Measurements from ENCODE around the gene YIPF3.

The YIPF3 gene

DNA sequence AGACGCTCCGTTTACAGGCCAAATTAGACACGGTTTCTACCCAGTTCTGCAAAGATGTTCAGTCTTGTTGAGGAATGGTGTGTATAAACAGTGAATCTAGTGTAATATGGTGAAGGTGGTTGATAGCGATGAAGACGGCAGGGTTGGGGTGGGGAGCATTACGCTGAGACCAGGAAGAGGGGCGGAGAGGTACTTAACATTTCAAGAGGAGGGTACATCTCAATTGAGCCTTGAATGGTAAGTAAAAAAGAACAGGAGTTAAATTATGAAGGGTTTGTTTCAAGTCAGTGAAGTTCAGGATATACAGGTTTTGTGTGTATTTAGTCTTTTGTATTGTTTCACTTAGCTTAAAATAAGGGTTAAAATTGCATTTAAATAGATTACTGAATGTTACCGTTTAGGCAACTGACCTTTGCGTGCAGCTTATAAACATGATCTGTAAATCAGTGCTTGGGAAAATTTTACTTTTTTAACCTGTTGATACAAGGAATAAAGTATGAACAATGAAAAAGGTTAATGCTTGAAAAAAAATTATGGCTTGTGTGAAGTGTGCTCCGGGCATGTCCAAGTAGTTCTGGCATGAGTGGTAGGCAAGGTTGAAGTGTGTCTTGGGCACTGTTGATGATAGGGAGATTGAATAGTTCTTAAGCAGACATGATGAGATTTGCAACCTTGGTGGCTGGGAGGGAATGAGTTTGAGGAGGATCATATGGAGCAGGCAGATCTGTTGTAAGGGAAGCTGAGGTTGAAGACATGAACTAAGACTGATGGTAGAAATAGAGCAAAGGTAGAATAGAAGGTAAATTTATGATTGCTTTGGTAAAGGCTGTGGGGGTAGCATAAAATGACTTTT lies 1.0 kb upstream of the YIPF3 start:
- H3K4me3 ChIP-seq (ENCODE audit: low read depth, low read length), result peak overlapping the region; percentile 99
- TF ChIP-seq, protein P1, sequence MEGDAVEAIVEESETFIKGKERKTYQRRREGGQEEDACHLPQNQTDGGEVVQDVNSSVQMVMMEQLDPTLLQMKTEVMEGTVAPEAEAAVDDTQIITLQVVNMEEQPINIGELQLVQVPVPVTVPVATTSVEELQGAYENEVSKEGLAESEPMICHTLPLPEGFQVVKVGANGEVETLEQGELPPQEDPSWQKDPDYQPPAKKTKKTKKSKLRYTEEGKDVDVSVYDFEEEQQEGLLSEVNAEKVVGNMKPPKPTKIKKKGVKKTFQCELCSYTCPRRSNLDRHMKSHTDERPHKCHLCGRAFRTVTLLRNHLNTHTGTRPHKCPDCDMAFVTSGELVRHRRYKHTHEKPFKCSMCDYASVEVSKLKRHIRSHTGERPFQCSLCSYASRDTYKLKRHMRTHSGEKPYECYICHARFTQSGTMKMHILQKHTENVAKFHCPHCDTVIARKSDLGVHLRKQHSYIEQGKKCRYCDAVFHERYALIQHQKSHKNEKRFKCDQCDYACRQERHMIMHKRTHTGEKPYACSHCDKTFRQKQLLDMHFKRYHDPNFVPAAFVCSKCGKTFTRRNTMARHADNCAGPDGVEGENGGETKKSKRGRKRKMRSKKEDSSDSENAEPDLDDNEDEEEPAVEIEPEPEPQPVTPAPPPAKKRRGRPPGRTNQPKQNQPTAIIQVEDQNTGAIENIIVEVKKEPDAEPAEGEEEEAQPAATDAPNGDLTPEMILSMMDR (IDR thresholded peaks at IDR 0.05; ENCODE audit: low read depth, low read length), result no peak
- no peak for DNase-seq (ENCODE audit: low read depth, low spot score)
- in situ Hi-C loops (cut with HindIII; ENCODE audit: low sequenced_read_pairs), result no loop called here

DNA sequence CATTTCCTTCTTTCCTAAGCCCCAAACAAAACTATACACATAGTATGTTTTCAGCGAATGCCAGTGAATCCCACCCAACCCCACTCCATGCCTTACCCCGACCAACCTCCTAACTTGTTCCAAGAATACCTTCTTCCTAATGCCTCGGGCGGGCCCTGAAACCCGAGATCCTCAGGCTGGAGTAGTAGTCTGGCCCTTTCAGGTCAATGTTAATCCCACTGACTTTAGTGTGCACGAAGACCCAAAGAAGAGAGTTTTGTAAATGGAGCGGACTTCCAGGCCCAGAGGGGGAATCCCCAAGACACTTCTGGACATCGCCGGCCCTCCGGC lies 394 bp downstream of the YIPF3 start:
- in situ Hi-C loops (cut with HindIII; ENCODE audit: low sequenced_read_pairs), result no loop called here
- DNase-seq (ENCODE audit: low read depth, low spot score), result no peak
- TF ChIP-seq, protein P1 (IDR thresholded peaks at IDR 0.05; ENCODE audit: low read depth, low read length), result no peak
- peak overlapping the region; percentile 99 for H3K4me3 ChIP-seq (ENCODE audit: low read depth, low read length)

DNA sequence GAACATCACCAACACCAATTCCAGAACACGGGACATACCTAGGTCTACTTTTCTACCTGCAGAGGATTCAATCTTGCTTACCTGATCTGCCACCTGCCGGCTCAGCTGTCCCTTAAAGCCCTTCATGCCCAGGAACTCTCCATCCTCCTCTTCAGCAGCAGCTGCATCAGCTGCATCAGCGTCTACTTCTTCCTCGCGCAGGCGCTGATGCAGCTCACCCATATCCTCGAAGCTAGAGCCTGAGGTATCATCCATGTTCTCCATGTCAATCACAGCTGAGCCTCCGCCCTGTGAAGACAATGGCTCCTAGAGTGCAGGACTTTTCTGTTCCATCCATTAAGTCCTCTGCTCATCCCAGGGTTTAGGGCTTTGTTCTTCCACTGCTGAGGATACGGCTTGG lies 918 bp downstream of the YIPF3 start:
- in situ Hi-C loops (cut with HindIII; ENCODE audit: low sequenced_read_pairs), result no loop called here
- peak overlapping the region; percentile 99 for H3K4me3 ChIP-seq (ENCODE audit: low read depth, low read length)
- TF ChIP-seq, protein P1 (IDR thresholded peaks at IDR 0.05; ENCODE audit: low read depth, low read length), result no peak
- DNase-seq (ENCODE audit: low read depth, low spot score), result no peak

DNA sequence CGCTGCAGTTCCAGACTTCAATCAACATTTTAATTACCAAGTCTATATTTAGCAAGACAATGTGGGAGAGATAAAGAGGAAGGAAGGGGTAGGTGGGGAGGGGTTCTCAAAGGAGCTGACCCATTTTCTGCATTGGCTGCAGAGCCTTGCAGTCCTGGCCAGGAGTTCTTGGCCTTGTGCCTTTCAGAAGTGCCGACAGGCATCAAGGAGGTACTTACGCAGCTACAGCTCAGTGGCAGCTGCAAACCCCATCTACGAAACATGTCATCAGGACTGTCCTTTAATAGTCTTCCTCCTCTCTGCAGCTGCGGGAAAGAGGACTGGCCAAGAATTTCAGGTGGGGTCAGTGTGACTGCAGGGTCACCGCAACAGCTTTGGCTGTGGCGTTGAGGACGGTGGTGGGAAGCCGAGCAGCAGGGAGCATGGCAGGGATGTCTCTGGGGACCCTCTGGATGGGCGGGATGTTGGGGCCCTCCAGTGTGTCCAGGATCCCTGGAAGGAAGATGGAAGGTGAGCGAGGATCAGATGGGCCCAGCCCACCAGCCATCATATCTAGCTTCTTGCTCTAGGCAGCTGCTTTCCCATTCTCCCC lies 4.8 kb downstream of the YIPF3 start:
- in situ Hi-C loops (cut with HindIII; ENCODE audit: low sequenced_read_pairs), result no loop called here
- TF ChIP-seq, protein P1 (IDR thresholded peaks at IDR 0.05; ENCODE audit: low read depth, low read length), result no peak
- H3K4me3 ChIP-seq (ENCODE audit: low read depth, low read length), result no peak overlapping the region
- DNase-seq (ENCODE audit: low read depth, low spot score), result no peak

DNA sequence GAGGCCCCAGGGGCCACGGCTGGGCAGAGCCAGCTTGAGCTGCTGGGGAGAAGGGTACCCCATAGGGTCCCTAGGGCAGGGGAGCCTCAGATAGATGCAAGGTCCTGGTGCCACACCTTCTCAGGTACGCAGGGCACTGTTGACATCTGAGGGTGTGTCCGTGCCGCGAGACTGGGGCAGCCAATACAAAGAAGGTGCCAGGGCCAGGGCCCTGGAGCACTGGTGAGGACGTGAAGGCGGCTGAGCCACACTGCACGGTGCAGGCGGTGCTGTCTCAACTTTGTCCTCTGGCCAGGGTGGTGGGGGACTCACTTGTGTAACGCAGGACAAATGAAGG lies 5.9 kb downstream of the YIPF3 start:
- peak overlapping the region; percentile 43 for H3K4me3 ChIP-seq (ENCODE audit: low read depth, low read length)
- in situ Hi-C loops (cut with HindIII; ENCODE audit: low sequenced_read_pairs), result no loop called here
- no peak for DNase-seq (ENCODE audit: low read depth, low spot score)
- TF ChIP-seq, protein P1 (IDR thresholded peaks at IDR 0.05; ENCODE audit: low read depth, low read length), result no peak

DNA sequence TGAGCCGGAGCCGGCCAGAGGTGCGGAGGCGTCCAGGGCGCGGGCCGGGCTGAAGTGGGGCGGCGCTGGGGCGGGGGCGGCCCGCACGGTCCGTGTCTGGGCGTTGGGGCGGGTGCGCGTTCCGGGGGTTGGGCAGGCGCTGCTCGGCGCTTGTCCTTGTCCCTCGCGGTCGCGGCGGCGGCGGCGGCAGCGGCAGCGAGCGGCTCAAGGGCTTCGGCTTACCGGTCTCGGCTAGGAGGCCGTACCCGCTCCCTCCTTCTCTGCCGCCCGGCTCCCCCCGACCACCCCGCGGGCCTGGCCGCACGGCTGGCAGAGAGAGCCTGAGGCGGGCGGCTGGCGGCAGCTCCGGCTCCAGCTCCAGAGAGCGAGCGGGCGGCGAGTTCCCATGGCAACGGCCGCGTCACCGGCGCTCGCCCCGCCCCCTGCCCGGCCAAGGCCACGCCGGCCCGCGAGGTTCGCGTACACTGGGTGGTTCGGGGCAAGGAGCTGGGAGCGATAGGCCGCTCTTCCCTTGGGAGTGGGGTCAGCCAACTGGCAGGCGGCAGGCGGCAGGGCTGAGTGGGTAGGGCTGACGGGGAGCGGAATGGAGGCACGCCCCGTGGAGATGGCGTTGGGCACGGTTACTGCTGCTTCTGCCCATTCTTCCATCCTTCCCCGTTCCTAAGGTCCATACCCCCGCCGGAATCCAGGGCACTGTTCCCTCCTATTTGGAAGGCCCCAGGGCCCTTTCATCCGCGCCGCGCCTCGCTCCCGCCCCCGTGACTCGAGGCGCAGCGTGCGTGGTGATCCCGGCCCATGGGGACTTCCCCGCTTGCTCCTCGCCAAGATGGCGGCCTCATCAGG lies 6.5 kb downstream of the YIPF3 start, which contains the start of gene LRRC73:
Gene LRRC73, minus strand, starts transcription at position 363 of the 843 bp plus-strand sequence. CDS start 561 bp downstream, outside the sequence.
- TF ChIP-seq, protein P1 (IDR thresholded peaks at IDR 0.05; ENCODE audit: low read depth, low read length), result no peak
- in situ Hi-C loops (cut with HindIII; ENCODE audit: low sequenced_read_pairs), result no loop called here
- DNase-seq (ENCODE audit: low read depth, low spot score), result peak; percentile 72
- peak within 1 kb of the TSS; percentile 43 for H3K4me3 ChIP-seq (ENCODE audit: low read depth, low read length)
